Measurements from ENCODE around the gene GFRA1.

- TF ChIP-seq CTCF (conservative IDR thresholded peaks at IDR 0.05; ENCODE audit: low read depth, low read length) (no peak), EZH2 (IDR thresholded peaks at IDR 0.05; ENCODE audit: borderline replicate concordance, low read depth, low read length, poor library complexity, severe bottlenecking) (no peak)
These were observed 103.1 kb downstream of the GFRA1 start for GRCh38 chr10:116169782-116170445.

All from A673 (cell line).